Activated CD8-positive, alpha-beta T cell treated with anti-CD3 and anti-CD28 coated beads, Interleukin-2, amount 10 ng/mL, durations not matched to agents 7 days and 5 days (primary cell): Measurements from ENCODE around the gene IFRD2. TPM values are rescaled to one million over a fixed set of nuclear protein-coding genes. Genes with fewer than 3 reads are reported as not detected.
"Not testable (repeated sequence)": the region's sequence is repeated elsewhere in the genome, so short reads cannot be mapped to it uniquely, and the experiment has no call there.

Source experiments
- ATAC-seq: fragments of 150-1000 bp; cut with Tn5 transposase; one replicate; pipeline ENCODE4 v1.10.0; 2021; ENCODE audit warnings: moderate library complexity
- CTCF ChIA-PET: fragments of 350-600 bp; sonication (Branson Sonifier 250); formaldehyde crosslinking; loops from one replicate; lab custom pipeline; 2021; ENCODE audit warnings: antibody characterized with exemption; lab: Charles Lee
- POLR2A ChIA-PET: fragments of 350-600 bp; sonication (Branson Sonifier 250); formaldehyde crosslinking; loops from one replicate; lab custom pipeline; 2021; ENCODE audit warnings: antibody characterized with exemption; lab: Charles Lee
- DNase-seq: peaks from one replicate; pipeline ENCODE4 v3.0.0-alpha.2; 2020
- H3K27ac Mint-ChIP-seq: one replicate; pipeline ENCODE4 v1.8.0; 2021; ENCODE audit warnings: mild to moderate bottlenecking, mixed read lengths
- H3K27me3 Mint-ChIP-seq: one replicate; pipeline ENCODE4 v1.8.0; 2021; ENCODE audit warnings: low read depth, mixed read lengths
- H3K36me3 Mint-ChIP-seq: one replicate; pipeline ENCODE4 v1.8.0; 2021; ENCODE audit warnings: low read depth, mixed read lengths
- H3K4me1 Mint-ChIP-seq: one replicate; pipeline ENCODE4 v1.8.0; 2021; ENCODE audit warnings: low read depth, mixed read lengths
- H3K4me3 Mint-ChIP-seq: one replicate; pipeline ENCODE4 v1.8.0; 2021; ENCODE audit warnings: mild to moderate bottlenecking, mixed read lengths
- H3K9me3 Mint-ChIP-seq: one replicate; pipeline ENCODE4 v1.8.0; 2022; ENCODE audit warnings: mixed read lengths; ENCODE audit not compliant: insufficient read depth
- total RNA-seq, 2 experiments: library from RNA; stranded (reverse); gene quantifications; one replicate each; pipeline ENCODE4 v1.2.3, GENCODE V29; 2021

IFRD2 gene
- total RNA-seq, 2 experiments from 2014 or later, result 81.3 to 85.1 TPM

- H3K27me3 Mint-ChIP-seq, result peaks cover 18% of the 10 kb centered on the region
- H3K36me3 Mint-ChIP-seq, result no peaks in the 10 kb centered on the region
- ATAC-seq (no peak), DNase-seq (no peak)
- POLR2A ChIA-PET, result no interaction called here
- H3K4me3 Mint-ChIP-seq, result no peak overlapping the region
- no peaks in the 10 kb centered on the region for H3K9me3 Mint-ChIP-seq
- CTCF ChIA-PET, result interaction anchor here (1.2 to 2.3 kb wide), 3 partner anchors 19 to 48 kb away, joined by 3 to 14 read pairs (median 3); no protein-coding TSS in a partner anchor
- peaks cover under 1% of the 10 kb centered on the region for H3K4me1 Mint-ChIP-seq
- H3K27ac Mint-ChIP-seq, result no peak overlapping the region
Observed at GRCh38 chr3:50265571-50265970, 26.7 kb downstream of the IFRD2 start.

DNA sequence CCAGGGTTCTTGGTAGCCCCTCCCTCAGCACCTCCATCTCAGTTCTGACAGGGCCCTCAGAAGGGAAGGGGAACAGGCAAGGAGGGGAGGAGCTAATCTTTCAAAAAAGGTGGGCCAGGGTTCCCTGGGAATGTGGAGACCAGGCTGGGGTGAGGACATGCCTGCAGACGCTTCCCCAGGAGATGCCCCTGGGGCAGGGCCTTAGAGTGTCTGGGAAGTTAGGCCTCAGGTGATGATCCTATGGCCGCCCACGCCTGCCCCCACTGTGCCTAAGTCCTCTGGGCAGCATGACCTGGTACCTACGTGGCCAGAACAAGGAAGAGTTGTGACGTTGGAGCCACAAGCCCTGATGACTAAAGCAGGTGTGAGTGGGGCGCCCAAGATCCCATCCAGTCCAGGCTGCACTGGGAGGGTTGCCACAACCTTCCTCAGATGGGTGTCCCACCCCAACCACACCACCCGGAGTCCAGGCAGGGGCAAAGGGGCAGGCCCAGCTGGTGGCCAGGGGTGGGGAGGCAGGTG, 27.2 kb downstream of the IFRD2 start:
- Mint-ChIP-seq H3K27ac (no peak overlapping the region), H3K4me3 (no peak overlapping the region), H3K36me3 (no peaks in the 10 kb centered on the region), H3K4me1 (peaks cover 3% of the 10 kb centered on the region), H3K27me3 (peaks cover 18% of the 10 kb centered on the region), H3K9me3 (no peaks in the 10 kb centered on the region)
- DNase-seq (no peak), ATAC-seq (no peak)
- POLR2A ChIA-PET, result no interaction called here
- CTCF ChIA-PET, result interaction anchor here (1.1 to 1.5 kb wide), 3 partner anchors 18 to 48 kb away, joined by 3 to 6 read pairs (median 3); no protein-coding TSS in a partner anchor

- peaks cover 7% of the 10 kb centered on the region for H3K4me1 Mint-ChIP-seq
- ATAC-seq (no peak), DNase-seq (no peak)
- no peak overlapping the region for H3K27ac Mint-ChIP-seq
- no peak overlapping the region for H3K4me3 Mint-ChIP-seq
- H3K9me3 Mint-ChIP-seq, result no peaks in the 10 kb centered on the region
- CTCF ChIA-PET, result interaction anchor here (1.1 to 2.1 kb wide), 4 partner anchors 18 to 70 kb away, joined by 3 to 8 read pairs (median 5); no protein-coding TSS in a partner anchor
- POLR2A ChIA-PET, result no interaction called here
- peaks cover 18% of the 10 kb centered on the region for H3K27me3 Mint-ChIP-seq
- H3K36me3 Mint-ChIP-seq, result no peaks in the 10 kb centered on the region
Observed at GRCh38 chr3:50264383-50264963, 27.8 kb downstream of the IFRD2 start.

GRCh38 chr3:50263478-50264382, 28.5 kb downstream of the IFRD2 start:
- no peaks in the 10 kb centered on the region for H3K9me3 Mint-ChIP-seq
- H3K36me3 Mint-ChIP-seq, result peaks cover 5% of the 10 kb centered on the region
- no peak overlapping the region for H3K4me3 Mint-ChIP-seq
- H3K27ac Mint-ChIP-seq, result no peak overlapping the region
- no peak for DNase-seq
- peaks cover 10% of the 10 kb centered on the region for H3K4me1 Mint-ChIP-seq
- no peak for ATAC-seq
- ChIA-PET POLR2A (no interaction called here), CTCF (interaction anchor here (1.1 to 2.1 kb wide), 4 partner anchors 17 to 69 kb away, joined by 4 to 8 read pairs (median 6); no protein-coding TSS in a partner anchor)
- H3K27me3 Mint-ChIP-seq, result peaks cover 18% of the 10 kb centered on the region

- no peak for ATAC-seq
- no peak for DNase-seq
- Mint-ChIP-seq H3K27ac (peak overlapping the region; percentile 15), H3K4me1 (peaks cover 10% of the 10 kb centered on the region), H3K4me3 (no peak overlapping the region), H3K9me3 (no peaks in the 10 kb centered on the region), H3K36me3 (peaks cover 14% of the 10 kb centered on the region), H3K27me3 (peaks cover 12% of the 10 kb centered on the region)
- ChIA-PET CTCF (interaction anchor here (1.4 to 2.1 kb wide), 2 partner anchors 16 to 68 kb away, joined by 6 to 8 read pairs; no protein-coding TSS in a partner anchor), POLR2A (no interaction called here)
Observed at GRCh38 chr3:50262778-50263177, 29.5 kb downstream of the IFRD2 start.

DNA sequence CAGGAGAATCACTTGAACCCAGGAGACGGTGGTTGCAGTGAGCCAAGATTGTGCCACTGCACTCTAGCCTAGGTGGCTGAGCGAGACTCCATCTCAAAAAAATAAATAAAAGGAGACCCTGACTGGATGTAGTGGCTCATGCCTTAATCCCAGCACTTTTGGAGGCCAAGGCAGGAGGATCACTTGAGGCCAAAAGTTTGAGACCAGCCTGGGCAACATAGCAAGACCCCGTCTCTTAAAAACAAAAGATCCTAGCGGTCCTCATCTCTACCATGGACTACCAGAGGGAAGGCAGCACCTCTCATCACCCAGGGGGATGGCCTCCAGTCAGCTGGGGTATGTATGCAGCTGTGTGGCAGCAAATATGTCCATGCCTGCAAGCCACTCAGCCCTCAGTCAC, 30.0 kb downstream of the IFRD2 start:
- not testable (repeated sequence) for H3K9me3 Mint-ChIP-seq, ATAC-seq, H3K4me1 Mint-ChIP-seq, DNase-seq, H3K27ac Mint-ChIP-seq, H3K4me3 Mint-ChIP-seq
- ChIA-PET CTCF (interaction anchor here (1.4 kb wide), 1 partner anchor 16 kb away, joined by 6 read pairs; no protein-coding TSS in a partner anchor), POLR2A (interaction anchor here (1.3 kb wide), 1 partner anchor 12 kb away, joined by 4 read pairs; no protein-coding TSS in a partner anchor)
- H3K27me3 Mint-ChIP-seq, result peaks cover 12% of the 10 kb centered on the region
- peaks cover 20% of the 10 kb centered on the region for H3K36me3 Mint-ChIP-seq

- POLR2A ChIA-PET, result interaction anchor here (0.7 to 1.3 kb wide), 2 partner anchors 8 to 11 kb away, joined by 3 to 4 read pairs; no protein-coding TSS in a partner anchor
- peaks cover 6% of the 10 kb centered on the region for H3K27me3 Mint-ChIP-seq
- no peak for DNase-seq
- ATAC-seq, result no peak
- H3K36me3 Mint-ChIP-seq, result peaks cover 27% of the 10 kb centered on the region
- peaks cover 10% of the 10 kb centered on the region for H3K4me1 Mint-ChIP-seq
- H3K4me3 Mint-ChIP-seq, result peak overlapping the region; percentile 7
- peak overlapping the region; percentile 19 for H3K27ac Mint-ChIP-seq
- CTCF ChIA-PET, result interaction anchor here (0.9 to 4.2 kb wide), 4 partner anchors 10 to 89 kb away, joined by 3 to 45 read pairs (median 14); no protein-coding TSS in a partner anchor
- H3K9me3 Mint-ChIP-seq, result peaks cover 4% of the 10 kb centered on the region
Observed at GRCh38 chr3:50261505-50261904, 30.7 kb downstream of the IFRD2 start.

- H3K9me3 Mint-ChIP-seq, result peaks cover 4% of the 10 kb centered on the region
- H3K4me3 Mint-ChIP-seq, result peak overlapping the region; percentile 7
- H3K27me3 Mint-ChIP-seq, result peaks cover 4% of the 10 kb centered on the region
- ChIA-PET POLR2A (interaction anchor here (0.7 to 1.3 kb wide), 2 partner anchors 9 to 11 kb away, joined by 3 to 4 read pairs; no protein-coding TSS in a partner anchor), CTCF (interaction anchor here (0.9 to 4.2 kb wide), 9 partner anchors 9 to 156 kb away, joined by 3 to 45 read pairs (median 4); partner anchors contain the start of gene GNAI2)
- H3K36me3 Mint-ChIP-seq, result peaks cover 32% of the 10 kb centered on the region
- peak overlapping the region; percentile 19 for H3K27ac Mint-ChIP-seq
- H3K4me1 Mint-ChIP-seq, result peaks cover 10% of the 10 kb centered on the region
- no peak for DNase-seq
- no peak for ATAC-seq
Observed at GRCh38 chr3:50260942-50261441, 31.2 kb downstream of the IFRD2 start.

DNA sequence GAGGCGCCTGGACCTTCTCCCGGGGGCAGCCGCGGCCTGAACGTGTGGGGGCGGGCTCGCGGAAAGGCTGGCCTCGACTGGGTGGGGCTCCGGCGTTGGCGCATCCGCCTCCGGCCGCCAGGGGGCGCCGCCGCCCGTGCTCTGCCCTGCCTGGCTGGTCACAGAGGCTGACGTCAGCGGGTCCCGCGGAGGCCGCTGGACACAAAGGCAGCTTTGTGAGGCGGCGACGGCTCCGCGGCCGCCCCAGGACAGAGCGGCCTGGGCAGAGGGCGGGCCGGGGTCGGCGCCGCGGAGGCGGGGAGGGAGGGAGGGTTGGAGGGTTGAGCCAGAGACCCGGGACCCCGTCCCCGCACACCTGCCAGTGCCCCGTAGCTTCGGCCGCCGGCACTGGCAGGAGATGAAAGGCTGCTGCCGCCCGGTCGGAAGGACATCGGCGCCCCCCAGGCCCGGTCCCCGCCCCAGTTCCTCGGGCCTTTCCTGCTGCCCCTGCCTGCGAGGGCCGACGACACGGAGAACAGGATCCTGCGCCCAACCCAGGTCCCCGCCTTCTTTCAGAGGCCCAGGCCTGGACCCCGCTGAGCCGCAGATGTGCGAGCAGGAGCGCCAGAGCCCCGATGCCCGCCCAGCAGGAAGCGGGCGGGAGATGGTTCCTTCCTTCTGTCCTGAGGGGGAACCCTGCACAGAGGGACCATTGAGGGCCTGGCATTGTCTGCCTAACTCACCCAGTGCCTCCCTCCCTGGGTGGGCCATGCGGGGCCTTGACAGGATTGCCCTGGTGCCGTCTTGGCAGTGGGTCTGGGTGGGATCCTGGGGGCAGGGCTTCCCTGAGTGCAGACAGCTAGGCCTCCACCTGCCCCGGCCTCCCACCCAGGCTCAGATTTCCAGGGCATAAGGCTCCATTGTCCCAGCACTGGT, 31.9 kb downstream of the IFRD2 start:
- no peaks in the 10 kb centered on the region for H3K27me3 Mint-ChIP-seq
- DNase-seq, result peak; percentile 87
- H3K27ac Mint-ChIP-seq, result peak overlapping the region; percentile 63
- peak; percentile 97 for ATAC-seq
- peak overlapping the region; percentile 69 for H3K4me3 Mint-ChIP-seq
- peaks cover 4% of the 10 kb centered on the region for H3K9me3 Mint-ChIP-seq
- peaks cover 10% of the 10 kb centered on the region for H3K4me1 Mint-ChIP-seq
- ChIA-PET POLR2A (interaction anchor here (0.7 to 1.2 kb wide), 3 partner anchors 9 to 30 kb away, joined by 3 to 5 read pairs (median 5); no protein-coding TSS in a partner anchor), CTCF (interaction anchor here (0.7 to 4.2 kb wide), 20 partner anchors 9 to 155 kb away, joined by 3 to 45 read pairs (median 4); partner anchors contain the start of genes GNAI2, HYAL3, IFRD2 and NAA80)
- H3K36me3 Mint-ChIP-seq, result peaks cover 35% of the 10 kb centered on the region

DNA sequence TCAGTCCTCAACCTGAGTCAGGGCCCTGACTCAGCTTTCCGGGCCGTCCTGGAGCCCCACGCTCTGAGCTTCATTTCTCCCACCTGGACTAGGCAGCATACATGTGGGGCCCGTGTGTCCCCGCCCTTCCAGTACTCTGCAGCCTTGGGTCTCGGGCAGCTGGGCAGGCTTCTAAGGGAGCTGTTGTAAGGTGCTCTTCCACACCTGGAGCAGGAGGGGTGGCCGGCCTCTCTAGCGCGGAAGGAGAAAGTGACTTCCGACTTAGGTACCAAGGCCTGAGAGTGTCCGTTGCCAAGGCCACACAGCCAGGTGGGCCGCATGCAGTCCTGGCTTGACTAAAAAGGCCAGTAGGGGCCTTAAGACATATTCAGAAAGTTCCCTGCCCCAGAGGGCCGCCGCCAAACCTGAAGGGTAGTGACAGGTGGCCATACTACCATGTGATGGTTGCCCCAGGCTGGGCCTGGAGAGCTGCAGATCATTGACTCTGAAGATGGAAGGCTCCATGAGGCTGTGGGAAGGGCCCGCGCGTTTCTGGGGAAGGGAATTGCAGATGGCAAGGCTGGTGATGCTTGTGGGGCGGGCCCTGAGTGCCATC, 32.7 kb downstream of the IFRD2 start:
- H3K4me1 Mint-ChIP-seq, result peaks cover 10% of the 10 kb centered on the region
- peak overlapping the region; percentile 69 for H3K4me3 Mint-ChIP-seq
- CTCF ChIA-PET, result interaction anchor here (0.7 to 4.2 kb wide), 21 partner anchors 8 to 154 kb away, joined by 3 to 45 read pairs (median 4); partner anchors contain the start of genes GNAI2, HYAL3, IFRD2 and NAA80
- DNase-seq, result no peak
- peaks cover 40% of the 10 kb centered on the region for H3K36me3 Mint-ChIP-seq
- peak; percentile 28 for ATAC-seq
- peaks cover 4% of the 10 kb centered on the region for H3K9me3 Mint-ChIP-seq
- peak overlapping the region; percentile 63 for H3K27ac Mint-ChIP-seq
- POLR2A ChIA-PET, result interaction anchor here (0.6 to 1.2 kb wide), 3 partner anchors 13 to 33 kb away, joined by 3 to 5 read pairs (median 5); no protein-coding TSS in a partner anchor
- no peaks in the 10 kb centered on the region for H3K27me3 Mint-ChIP-seq
